Adrenal gland (tissue), 5 donors: ENCODE data around the gene NPFFR1.

Source experiments
- CTCF ChIP-seq, 6 experiments: fragments of 450-650 bp in 4 of 6; fragments of 200-600 bp in 2 of 6; sonication (generic) in 1 of 6; IDR thresholded peaks; 1 replicate in 5 of 6; 2 replicates in 1 of 6; pipeline versions ENCODE4 v1.5.1 to v1.8.0; 2016 to 2021; ENCODE audit warnings: antibody characterized with exemption in 6 of 6, mild to moderate bottlenecking in 2 of 6, moderate library complexity in 1 of 6
- POLR2A ChIP-seq, 2 donors: fragments of 450-650 bp; IDR thresholded peaks; one replicate each; pipeline ENCODE4 v1.6.1; 2017; ENCODE audit warnings: antibody characterized with exemption in 2 of 2, mild to moderate bottlenecking in 2 of 2, moderate library complexity in 1 of 2
- donor health status: DM: no; HTN: no; CAD: no.

GRCh38 chr10:70267161-70267933 lies 16.5 kb downstream of the NPFFR1 start:
- TF ChIP-seq CTCF (IDR thresholded peaks at IDR 0.05) (no peak), POLR2A (IDR thresholded peaks at IDR 0.05) (no peak)
